Vagina (tissue), 2 donors: ENCODE data around the gene SMC1B.

Source experiments
- CTCF ChIP-seq, 3 experiments: fragments of 450-650 bp in 2 of 3; fragments of 200-600 bp in 1 of 3; sonication (generic) in 1 of 3; IDR thresholded peaks; one replicate each; pipeline ENCODE4 v1.5.1; 2017 to 2019; ENCODE audit warnings: antibody characterized with exemption in 3 of 3, mild to moderate bottlenecking in 2 of 3, moderate library complexity in 2 of 3
- POLR2A ChIP-seq, 2 donors: fragments of 450-650 bp; IDR thresholded peaks; one replicate each; pipeline ENCODE4 v1.6.1; 2017; ENCODE audit warnings: antibody characterized with exemption in 2 of 2, mild to moderate bottlenecking in 2 of 2, moderate library complexity in 2 of 2

GRCh38 chr22:45389546-45389945, 23.9 kb downstream of the SMC1B start:
- TF ChIP-seq CTCF (IDR thresholded peaks at IDR 0.05) = no peak
- no peak for TF ChIP-seq POLR2A (IDR thresholded peaks at IDR 0.05)
